HG03558 (cell line): Measurements from ENCODE around the gene SCART1.
"Not testable (repeated sequence)": the region's sequence is repeated elsewhere in the genome, so short reads cannot be mapped to it uniquely, and the experiment has no call there.

ENCODE experiments used
- ATAC-seq: cut with Tn5 transposase; IDR thresholded peaks from one replicate; pipeline ENCODE4 v1.9.1; 2021; ENCODE audit warnings: moderate number of reproducible peaks; ENCODE audit not compliant: unreplicated experiment; ENCODE audit errors: extremely low read depth

Gene SCART1

GRCh38 chr10:133431888-133432613 is 21.7 kb upstream of the SCART1 start:
- not testable (repeated sequence) for ATAC-seq

DNA sequence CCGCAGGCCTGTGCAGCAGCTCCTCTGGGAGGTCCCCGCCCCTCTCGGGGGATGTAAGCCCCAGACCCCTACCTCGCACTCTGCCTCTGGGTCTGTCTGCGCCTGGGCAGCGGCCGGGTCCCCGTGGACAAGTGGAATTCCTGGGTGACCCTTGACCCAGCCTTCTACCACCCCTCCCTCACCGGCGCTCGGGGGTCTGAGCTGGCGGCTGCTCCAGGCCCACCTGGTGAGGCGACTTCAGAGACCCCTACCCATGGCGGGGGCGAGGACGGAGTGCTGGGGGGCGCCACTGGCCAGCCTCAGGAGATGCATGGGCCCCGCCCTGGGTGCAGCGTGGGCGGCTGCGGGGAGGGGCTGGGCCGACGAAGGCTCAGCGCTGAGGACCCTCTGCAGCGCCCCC is 21.0 kb upstream of the SCART1 start:
- not testable (repeated sequence) for ATAC-seq

GRCh38 chr10:133438711-133439273 is 15.0 kb upstream of the SCART1 start:
- ATAC-seq, result no peak

- ATAC-seq, result no peak
Observed at GRCh38 chr10:133439517-133440461, 14.0 kb upstream of the SCART1 start.

DNA sequence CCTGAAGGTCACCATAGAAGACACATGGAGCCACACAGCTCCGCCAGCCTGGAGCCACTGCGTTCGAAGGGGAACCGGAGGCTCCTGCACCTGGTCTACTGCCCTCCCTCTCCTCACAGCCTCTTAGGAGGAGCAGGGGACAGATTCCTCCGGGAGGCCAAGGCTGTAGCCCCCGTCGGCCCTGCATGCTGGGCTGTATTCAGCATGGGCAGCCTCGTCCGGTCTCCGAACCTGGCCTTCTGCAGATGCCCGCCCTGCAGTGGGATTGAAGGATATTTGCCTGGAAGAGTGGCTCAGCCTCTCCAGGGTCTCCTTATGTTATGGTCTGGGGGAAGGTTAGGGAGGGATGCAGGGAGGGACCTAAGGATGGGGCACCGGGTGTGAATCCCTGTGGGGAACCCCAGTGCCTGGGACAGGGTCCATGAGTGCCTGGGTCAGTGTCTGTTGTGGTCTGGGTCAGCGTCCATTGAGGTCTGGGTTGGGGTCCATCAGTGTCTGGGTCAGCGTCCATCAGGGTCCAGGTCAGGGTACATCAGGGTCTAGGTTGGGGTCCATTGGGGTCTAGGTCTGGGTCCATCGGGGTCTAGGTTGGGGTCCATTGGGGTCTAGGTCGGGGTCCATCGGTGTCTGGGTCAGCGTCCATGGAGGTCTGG is 13.0 kb upstream of the SCART1 start:
- no peak for ATAC-seq

DNA sequence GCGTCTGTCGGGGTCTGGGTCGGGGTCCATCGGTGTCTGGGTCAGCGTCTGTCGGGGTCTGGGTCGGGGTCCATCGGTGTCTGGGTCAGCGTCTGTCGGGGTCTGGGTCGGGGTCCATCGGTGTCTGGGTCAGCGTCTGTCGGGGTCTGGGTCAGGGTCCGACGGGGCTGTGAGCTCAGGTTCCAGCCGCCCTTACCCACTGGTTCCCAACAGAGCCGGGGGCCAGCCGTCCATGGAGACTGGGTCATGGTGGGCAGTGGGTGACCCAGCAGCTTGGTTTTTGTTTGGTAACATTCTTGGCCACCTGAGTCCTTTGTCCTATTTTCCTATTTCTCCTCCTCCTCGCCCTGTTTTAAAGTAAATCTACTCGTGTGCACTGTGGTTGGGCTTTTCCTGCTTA is 12.4 kb upstream of the SCART1 start:
- not testable (repeated sequence) for ATAC-seq

- ATAC-seq, result no peak
Observed at GRCh38 chr10:133441780-133442179, 12.0 kb upstream of the SCART1 start.

DNA sequence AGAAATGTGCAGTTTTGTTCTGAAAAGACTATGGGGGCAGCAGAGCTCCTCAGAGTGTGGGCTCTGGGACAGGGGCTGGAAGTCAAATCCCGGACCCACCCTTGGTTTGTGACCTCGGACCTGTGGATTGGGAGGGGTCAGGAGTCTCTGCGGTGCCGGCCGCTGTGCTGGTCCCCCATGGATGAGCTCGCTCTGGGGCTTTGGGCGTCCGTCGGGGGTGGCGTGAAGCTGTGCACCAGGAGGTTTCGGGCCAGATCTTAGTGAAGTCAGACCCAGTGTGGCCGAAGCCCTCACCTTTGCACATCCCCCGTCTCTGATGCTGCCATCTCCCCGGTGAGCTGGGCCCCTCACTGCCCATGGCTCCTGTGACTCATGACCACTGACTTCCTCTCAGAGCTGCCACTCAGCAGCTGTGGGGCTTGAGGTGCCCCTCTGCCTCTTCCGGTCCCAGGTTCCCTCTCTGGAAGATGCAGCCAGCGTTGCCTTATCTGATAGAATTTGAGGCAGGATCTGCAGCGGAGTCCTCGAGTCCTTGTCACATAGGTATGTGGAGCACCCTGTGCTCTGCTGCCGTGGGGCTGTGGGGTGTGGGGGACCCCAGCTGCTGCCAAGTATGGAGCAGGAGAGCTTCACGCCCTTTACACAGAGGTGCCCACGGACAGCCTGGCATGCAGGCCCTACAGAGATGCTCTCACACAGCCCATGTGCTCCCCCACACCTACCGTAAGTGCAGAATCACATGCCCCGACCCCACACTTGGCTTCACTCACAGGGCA is 11.4 kb upstream of the SCART1 start:
- no peak for ATAC-seq

DNA sequence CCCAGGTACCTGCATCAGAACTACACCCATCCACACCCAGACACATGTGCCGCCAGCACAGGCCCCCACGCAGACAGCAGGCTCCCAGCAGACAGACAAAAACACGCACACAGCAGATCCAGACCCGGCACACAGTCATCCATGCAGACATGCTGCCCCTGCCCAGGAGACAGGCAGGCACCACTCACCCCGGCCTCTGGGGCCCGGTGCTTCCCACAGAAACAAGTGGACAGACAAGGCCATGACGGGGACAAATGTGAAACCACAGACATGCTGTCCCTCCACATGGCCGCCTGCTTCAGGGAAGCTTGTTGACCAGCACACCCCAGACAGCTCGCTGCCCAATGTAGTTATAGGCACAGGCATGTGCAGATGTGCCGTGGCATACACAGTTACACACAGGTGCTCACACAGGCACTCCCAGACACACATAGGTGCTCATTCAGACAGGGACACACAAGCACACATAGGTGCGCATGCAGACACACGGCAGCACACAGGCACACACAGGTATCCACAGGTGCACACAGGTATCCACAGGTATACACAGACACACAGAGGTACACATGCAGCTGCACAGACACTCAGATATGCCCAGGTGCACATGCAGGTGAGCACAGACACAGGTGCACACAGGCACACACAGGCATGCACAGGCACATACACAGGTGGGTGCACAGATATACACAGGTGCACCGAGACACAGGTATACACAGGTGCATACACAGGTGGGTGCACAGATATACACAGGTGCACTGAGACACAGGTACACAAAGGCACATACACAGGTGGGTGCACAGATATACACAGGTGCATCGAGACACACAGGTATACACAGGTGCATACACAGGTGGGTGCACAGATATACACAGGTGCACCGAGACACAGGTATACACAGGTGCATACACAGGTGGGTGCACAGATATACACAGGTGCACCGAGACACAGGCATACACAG is 10.5 kb upstream of the SCART1 start:
- ATAC-seq, result no peak

- ATAC-seq, result no peak
Observed at GRCh38 chr10:133444342-133445267, 9.1 kb upstream of the SCART1 start.

DNA sequence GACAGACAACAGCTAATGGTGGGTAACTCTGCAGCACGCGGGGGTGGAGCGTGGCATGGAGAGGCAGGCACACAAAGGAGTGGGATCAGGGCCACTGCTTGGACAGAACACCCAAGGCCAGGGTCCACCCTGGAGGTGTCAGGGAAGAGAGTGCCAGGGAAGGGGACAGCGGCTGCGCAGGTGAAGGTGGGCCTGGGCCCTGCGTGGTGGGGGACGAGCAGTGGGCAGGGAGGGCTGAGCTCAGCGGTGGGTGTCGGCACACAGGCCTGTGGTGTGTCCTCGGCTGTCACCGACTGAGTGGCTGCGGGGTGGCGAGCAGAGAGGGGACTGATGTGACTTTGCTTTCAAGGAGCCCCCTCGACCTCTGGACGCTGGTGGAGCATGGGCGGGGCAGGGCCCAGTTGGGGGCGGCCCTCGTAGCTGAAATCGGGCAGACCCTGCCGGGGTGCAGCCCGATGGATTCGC is 8.4 kb upstream of the SCART1 start:
- no peak for ATAC-seq

- no peak for ATAC-seq
Observed at GRCh38 chr10:133445751-133446708, 7.7 kb upstream of the SCART1 start.

GRCh38 chr10:133446979-133447378 is 6.8 kb upstream of the SCART1 start:
- no peak for ATAC-seq

- no peak for ATAC-seq
Observed at GRCh38 chr10:133448120-133448519, 5.6 kb upstream of the SCART1 start.

GRCh38 chr10:133451346-133451745 is 2.4 kb upstream of the SCART1 start:
- ATAC-seq, result no peak

DNA sequence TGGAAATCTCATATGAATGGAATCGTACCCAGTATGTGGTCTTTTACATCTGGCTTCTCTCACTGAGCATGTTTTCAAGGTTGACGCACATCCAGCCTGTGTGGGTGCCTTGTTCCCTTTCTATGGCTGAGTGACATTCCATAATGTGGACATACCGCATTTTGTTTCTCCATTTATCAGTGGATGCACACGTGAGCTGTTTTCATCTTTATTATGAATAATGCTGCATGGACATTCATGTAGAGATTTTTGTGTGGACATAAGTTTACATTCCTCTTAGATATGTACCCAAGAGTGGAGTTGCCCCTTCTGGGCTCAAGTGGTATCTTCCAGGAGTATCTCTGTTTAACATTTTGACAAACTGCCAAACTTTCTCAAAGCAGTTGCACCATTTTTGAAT is 1.3 kb upstream of the SCART1 start:
- no peak for ATAC-seq
